GM23248 (cell line): ENCODE results near the gene SCTR. TPM values are rescaled to one million over a fixed set of nuclear protein-coding genes. Genes with fewer than 3 reads are reported as not detected.

ENCODE experiments used
- DNase-seq: peaks from one replicate; pipeline ENCODE4 v3.0.0-alpha.2; 2015
- H2AFZ ChIP-seq: fragments of 200-600 bp; sonication (generic); 2 replicates; pipeline ENCODE4 v1.6.1; 2016; ENCODE audit warnings: antibody characterized with exemption
- H3F3A ChIP-seq: fragments of 200-600 bp; sonication (generic); 2 replicates; pipeline ENCODE4 v1.6.1; 2016; ENCODE audit warnings: mild to moderate bottlenecking, antibody characterized with exemption, mixed run types; ENCODE audit not compliant: insufficient read depth
- H3K27ac ChIP-seq: fragments of 200-600 bp; sonication (generic); 2 replicates; pipeline ENCODE4 v1.5.1; 2016; ENCODE audit warnings: mild to moderate bottlenecking
- H3K27me3 ChIP-seq: fragments of 200-600 bp; sonication (generic); replicated peaks from 2 replicates; pipeline ENCODE4 v1.6.1; 2016; ENCODE audit warnings: mild to moderate bottlenecking; ENCODE audit not compliant: insufficient read depth
- H3K36me3 ChIP-seq: fragments of 200-600 bp; sonication (generic); 2 replicates; pipeline ENCODE4 v1.6.1; 2016; ENCODE audit warnings: low read depth, mild to moderate bottlenecking
- H3K4me1 ChIP-seq: fragments of 200-600 bp; sonication (generic); 2 replicates; pipeline ENCODE4 v1.6.1; 2016; ENCODE audit warnings: mild to moderate bottlenecking; ENCODE audit not compliant: insufficient read depth
- H3K4me2 ChIP-seq: fragments of 200-600 bp; sonication (generic); one replicate; pipeline ENCODE4 v1.6.1; 2016; ENCODE audit warnings: mild to moderate bottlenecking; ENCODE audit not compliant: unreplicated experiment
- H3K4me3 ChIP-seq: fragments of 200-600 bp; sonication (generic); 2 replicates; pipeline ENCODE4 v1.5.1; 2016; ENCODE audit warnings: mild to moderate bottlenecking
- H3K79me2 ChIP-seq: fragments of 200-600 bp; sonication (generic); 2 replicates; pipeline ENCODE4 v1.6.1; 2016; ENCODE audit warnings: mild to moderate bottlenecking; ENCODE audit not compliant: insufficient read depth
- H3K9ac ChIP-seq: fragments of 200-600 bp; sonication (generic); 2 replicates; pipeline ENCODE4 v1.6.1; 2016; ENCODE audit warnings: mild to moderate bottlenecking
- H3K9me2 ChIP-seq: fragments of 200-600 bp; sonication (generic); 2 replicates; pipeline ENCODE4 v1.6.1; 2016; ENCODE audit warnings: mixed run types, mild to moderate bottlenecking, moderate library complexity; ENCODE audit not compliant: insufficient read depth
- H3K9me3 ChIP-seq: fragments of 200-600 bp; sonication (generic); one replicate; pipeline ENCODE4 v1.6.1; 2017; ENCODE audit warnings: low read depth
- H4K20me1 ChIP-seq: fragments of 200-600 bp; sonication (generic); 2 replicates; pipeline ENCODE4 v1.6.0; 2016; ENCODE audit not compliant: insufficient read depth
- EZH2 ChIP-seq: fragments of 200-600 bp; sonication (generic); IDR thresholded peaks from 2 replicates; pipeline ENCODE4 v1.6.1; 2018; ENCODE audit warnings: antibody characterized with exemption, mild to moderate bottlenecking; ENCODE audit not compliant: insufficient read depth, poor library complexity, severe bottlenecking
- EZH2phosphoT487 ChIP-seq: fragments of 200-600 bp; sonication (generic); IDR thresholded peaks from 2 replicates; pipeline ENCODE4 v1.6.1; 2018; ENCODE audit warnings: antibody characterized with exemption, moderate library complexity, mild to moderate bottlenecking, low read depth; ENCODE audit not compliant: insufficient read depth
- WGBS, 2 experiments: methylation state at CpG; one replicate each; pipeline ENCODE4 v1.1.6; 2015 to 2017; ENCODE audit warnings: low lambda C conversion rate in 2 of 2, low coverage in 1 of 2; ENCODE audit errors: missing lambda C conversion rate in 2 of 2; 5-methylcytosine and 5-hydroxymethylcytosine counted together
- in situ Hi-C: fragments of 300-500 bp; cut with MboI; formaldehyde crosslinking; loops from 2 replicates; pipeline ENCODE4 v1.15.0; 2020
- polyA plus RNA-seq: library from polyadenylated mRNA; unstranded; fragments of >200 nt; fragmentation: Nextera tagmentation; extraction: Ambion mirVana; gene quantifications from 2 replicates; pipeline ENCODE4 v1.2.1, GENCODE V29; 2016
- total RNA-seq: library from RNA; depleted of rRNA; stranded (reverse); fragments of >200 nt; shearing (Covaris generic); gene quantifications from 2 replicates; pipeline ENCODE4 v1.2.3, GENCODE V29; 2014

The SCTR gene
- total and polyA plus RNA-seq, 2 experiments from 2014 or later = not detected

DNA sequence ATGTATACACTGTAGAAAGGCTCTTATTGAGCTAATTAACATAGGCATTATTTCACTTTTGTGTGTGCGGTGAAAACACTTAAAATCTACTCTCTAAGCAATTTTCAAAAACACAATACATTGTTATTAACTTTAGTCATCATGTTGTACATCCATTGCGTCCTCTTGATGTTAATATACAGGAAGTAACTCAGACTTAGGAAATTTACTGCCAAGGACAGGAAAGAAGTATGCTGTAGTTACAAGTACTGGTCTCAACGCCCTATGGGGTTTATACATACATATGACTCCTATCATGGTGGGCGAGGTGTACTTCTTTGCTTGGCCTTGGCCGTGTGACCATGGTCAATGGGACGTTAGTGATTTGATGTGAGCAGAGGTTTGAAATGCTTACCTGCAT is 15.5 kb downstream of the SCTR start:
- H4K20me1 ChIP-seq = no peaks in the 10 kb centered on the region
- TF ChIP-seq EZH2 (no peak), EZH2phosphoT487 (no peak)
- DNase-seq = no peak
- no peak overlapping the region for H2AFZ ChIP-seq
- no peaks in the 10 kb centered on the region for H3K4me1 ChIP-seq
- H3F3A ChIP-seq = no peaks in the 10 kb centered on the region
- H3K9me2 ChIP-seq = no peaks in the 10 kb centered on the region
- H3K27me3 ChIP-seq = peaks cover 27% of the 10 kb centered on the region
- no peaks in the 10 kb centered on the region for H3K9me3 ChIP-seq
- H3K27ac ChIP-seq = no peak overlapping the region
- H3K4me2 ChIP-seq = no peak overlapping the region
- WGBS, 2 experiments = 43 to 51% methylated on average over 6 of the region's 6 CpGs
- H3K9ac ChIP-seq = no peak overlapping the region
- in situ Hi-C loops = no loop called here
- no peaks in the 10 kb centered on the region for H3K79me2 ChIP-seq
- no peak overlapping the region for H3K4me3 ChIP-seq
- no peaks in the 10 kb centered on the region for H3K36me3 ChIP-seq

DNA sequence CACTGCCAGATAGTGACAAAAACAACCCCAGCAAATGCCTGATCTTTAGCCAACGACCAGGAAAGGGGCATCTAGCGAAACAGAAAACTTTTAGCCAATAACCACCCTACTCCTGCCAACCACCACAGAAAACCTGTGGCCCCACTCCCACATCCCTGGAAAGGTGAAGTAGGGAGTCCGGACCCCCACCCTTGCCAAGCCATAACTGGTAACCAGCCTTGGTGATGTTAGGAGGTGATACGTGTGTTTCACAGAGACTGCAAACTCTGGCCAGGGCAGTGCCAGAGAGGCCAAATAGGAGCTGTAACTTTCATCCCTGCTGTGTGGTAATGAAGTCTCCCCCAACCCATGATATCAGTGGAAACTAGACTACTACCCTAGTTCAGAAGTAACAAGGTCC is 27.6 kb downstream of the SCTR start:
- Histone ChIP-seq H3K9ac (no peak overlapping the region), H3K9me3 (no peaks in the 10 kb centered on the region), H3K9me2 (no peaks in the 10 kb centered on the region), H3K36me3 (no peaks in the 10 kb centered on the region), H3K4me3 (no peak overlapping the region), H3K27me3 (peaks cover 60% of the 10 kb centered on the region), H4K20me1 (no peaks in the 10 kb centered on the region), H2AFZ (no peak overlapping the region), H3K79me2 (no peaks in the 10 kb centered on the region), H3K4me2 (no peak overlapping the region), H3K27ac (no peak overlapping the region), H3K4me1 (peaks cover 9% of the 10 kb centered on the region), H3F3A (peaks cover 3% of the 10 kb centered on the region; the same call in 1 of the 2 replicates)
- in situ Hi-C loops = no loop called here
- no peak for DNase-seq
- TF ChIP-seq EZH2phosphoT487 = no peak
- TF ChIP-seq EZH2 = no peak
- WGBS, 2 experiments = 37 to 44% methylated on average over 4 of the region's 4 CpGs

DNA sequence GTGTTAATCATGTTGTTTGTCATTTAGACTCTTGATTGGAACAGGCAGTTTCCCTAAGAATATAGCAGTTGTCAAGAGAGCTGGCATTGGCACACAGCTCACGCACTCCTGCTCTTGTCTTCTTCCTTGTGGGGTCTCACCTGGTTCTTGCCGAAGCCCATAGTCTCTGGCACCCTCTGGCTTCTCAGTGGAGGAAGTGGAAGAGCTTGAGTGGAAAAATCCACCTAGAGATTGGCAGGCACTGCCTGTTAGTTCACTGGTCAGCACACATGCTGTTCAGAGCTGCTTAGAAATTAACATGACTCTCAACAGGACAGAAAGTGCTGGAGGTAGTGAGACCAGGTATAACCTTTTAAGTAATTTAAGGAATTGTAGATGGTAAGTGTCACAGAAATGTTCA is 28.3 kb downstream of the SCTR start:
- TF ChIP-seq EZH2phosphoT487 (no peak), EZH2 (no peak)
- H4K20me1 ChIP-seq = no peaks in the 10 kb centered on the region
- DNase-seq = no peak
- H3K79me2 ChIP-seq = no peaks in the 10 kb centered on the region
- H3K4me1 ChIP-seq = peaks cover 17% of the 10 kb centered on the region
- H3K4me3 ChIP-seq = no peak overlapping the region
- 59 to 76% methylated on average over 2 of the region's 2 CpGs for WGBS, 2 experiments
- H3K27ac ChIP-seq = no peak overlapping the region
- peaks cover 4% of the 10 kb centered on the region; the same call in 1 of the 2 replicates for H3F3A ChIP-seq
- H3K4me2 ChIP-seq = no peak overlapping the region
- H3K36me3 ChIP-seq = no peaks in the 10 kb centered on the region
- H3K9ac ChIP-seq = no peak overlapping the region
- H3K9me3 ChIP-seq = no peaks in the 10 kb centered on the region
- H3K27me3 ChIP-seq = peaks cover 60% of the 10 kb centered on the region
- no peak overlapping the region for H2AFZ ChIP-seq
- H3K9me2 ChIP-seq = no peaks in the 10 kb centered on the region
- in situ Hi-C loops = no loop called here

DNA sequence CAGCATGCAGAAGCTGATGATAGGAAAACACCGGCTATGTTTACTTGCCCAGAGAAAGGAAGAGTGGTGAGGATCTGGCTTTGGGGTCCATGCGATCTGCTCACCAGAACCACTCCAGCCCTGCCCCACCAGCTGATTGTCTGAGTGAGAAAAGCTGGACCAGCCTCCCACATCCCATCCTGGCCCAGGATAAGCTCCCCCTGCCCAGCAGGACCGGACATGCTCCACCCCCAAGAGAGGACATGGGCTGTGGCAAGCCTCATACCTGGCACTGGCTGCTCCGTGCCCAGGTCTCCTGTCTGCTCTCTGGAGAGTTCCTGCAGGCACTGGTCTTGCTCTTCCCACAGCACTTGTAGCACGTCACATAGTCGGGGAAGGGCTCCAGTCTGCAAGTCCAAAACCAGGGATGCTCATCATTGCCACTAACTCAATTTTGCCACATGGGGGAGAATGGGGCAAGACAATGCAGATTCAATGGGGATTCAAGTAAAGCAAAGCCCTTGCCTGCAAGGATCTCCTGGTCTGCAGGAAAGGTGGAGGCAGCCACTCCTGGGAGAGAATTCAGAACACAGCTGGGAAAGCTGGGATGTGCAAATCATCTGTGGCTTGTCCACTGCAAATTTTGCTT is 30.0 kb downstream of the SCTR start:
- Histone ChIP-seq H3K4me1 (peaks cover 17% of the 10 kb centered on the region), H3K27me3 (peaks cover 55% of the 10 kb centered on the region), H3K4me3 (no peak overlapping the region), H3K9me3 (no peaks in the 10 kb centered on the region), H3K79me2 (no peaks in the 10 kb centered on the region), H2AFZ (no peak overlapping the region), H4K20me1 (no peaks in the 10 kb centered on the region), H3K4me2 (no peak overlapping the region), H3K9ac (no peak overlapping the region), H3K9me2 (no peaks in the 10 kb centered on the region), H3F3A (peaks cover 4% of the 10 kb centered on the region; the same call in 1 of the 2 replicates), H3K27ac (no peak overlapping the region), H3K36me3 (no peaks in the 10 kb centered on the region)
- WGBS, 2 experiments = 45 to 46% methylated on average over 6 of the region's 6 CpGs
- DNase-seq = no peak
- in situ Hi-C loops = no loop called here
- TF ChIP-seq EZH2 (no peak), EZH2phosphoT487 (no peak)
